ENCODE measurements around the gene TLR9.

The TLR9 gene

DNA sequence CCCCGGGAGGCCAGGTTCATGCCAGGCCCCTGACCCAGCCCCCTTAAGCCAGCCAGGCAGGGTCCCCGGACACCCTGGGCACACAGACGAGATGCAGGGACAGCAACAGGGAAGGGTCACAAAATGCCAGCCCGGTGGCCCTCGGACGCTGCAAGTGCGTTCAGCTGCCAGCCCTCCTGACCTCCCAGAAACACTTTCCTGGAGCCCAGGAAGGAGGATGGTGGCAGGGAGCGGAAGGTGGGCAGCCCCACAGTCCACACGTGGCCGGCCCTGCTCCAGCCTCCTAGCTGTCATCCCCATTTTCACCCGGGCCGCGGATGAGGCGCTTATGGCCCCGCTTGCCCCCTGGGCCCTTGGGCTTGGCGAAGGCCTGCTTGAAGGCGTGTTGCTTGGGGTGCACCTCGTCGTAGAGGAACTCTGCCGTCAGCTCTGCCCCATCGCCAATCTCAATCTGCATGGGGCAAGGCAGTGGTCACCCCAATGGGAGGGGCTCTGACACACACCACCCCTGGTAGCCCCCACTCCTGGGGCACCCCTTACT is 3.4 kb upstream of the TLR9 start:
- WGBS (ENCODE audit: insufficient coverage) = 95% methylated on average over 19 of the region's 21 CpGs
- Histone ChIP-seq H3K27ac (ENCODE audit: insufficient read depth in 1 of 2, low read depth in 1 of 2, low read length in 2 of 2, poor library complexity in 1 of 2, severe bottlenecking in 2 of 2) (no peak overlapping the region), H3K4me1 (ENCODE audit: control extremely low read depth in 1 of 4, control insufficient read depth in 4 of 4, insufficient read depth in 4 of 4, low read length in 3 of 4) (peaks cover 0 to 42% (median 36%) of the 10 kb centered on the region in 4 experiments), H3K4me3 (ENCODE audit: control insufficient read depth in 1 of 7, extremely low read depth in 1 of 7, insufficient read depth in 4 of 7, low read depth in 2 of 7, low read length in 6 of 7) (no peak overlapping the region), H3K9me3 (ENCODE audit: control extremely low read depth in 1 of 5, control insufficient read depth in 4 of 5, insufficient read depth in 2 of 5, low read depth in 1 of 5, low read length in 4 of 5) (no peaks in the 10 kb centered on the region), H3K27me3 (replicated peaks in 2 of 5; ENCODE audit: control insufficient read depth in 4 of 5, insufficient read depth in 5 of 5, low read length in 4 of 5) (no peaks in the 10 kb centered on the region), H3K36me3 (ENCODE audit: control insufficient read depth in 4 of 4, insufficient read depth in 4 of 4, low read length in 3 of 4) (peaks cover 4 to 60% (median 33%) of the 10 kb centered on the region in 4 experiments)
- ChIA-PET POLR2A (no interaction called here), CTCF (interaction anchor here (1.2 to 15.4 kb wide), 6 partner anchors 8 to 110 kb away, joined by 3 to 161 read pairs (median 38); partner anchors contain the start of genes TWF2 and WDR82)
- DNase-seq = no peak

- Histone ChIP-seq H3K9me3 (ENCODE audit: control extremely low read depth in 1 of 5, control insufficient read depth in 4 of 5, insufficient read depth in 2 of 5, low read depth in 1 of 5, low read length in 4 of 5) (no peaks in the 10 kb centered on the region), H3K4me3 (ENCODE audit: control insufficient read depth in 1 of 7, extremely low read depth in 1 of 7, insufficient read depth in 4 of 7, low read depth in 2 of 7, low read length in 6 of 7) (no peak overlapping the region), H3K27ac (ENCODE audit: insufficient read depth in 1 of 2, low read depth in 1 of 2, low read length in 2 of 2, poor library complexity in 1 of 2, severe bottlenecking in 2 of 2) (no peak overlapping the region), H3K4me1 (ENCODE audit: control extremely low read depth in 1 of 4, control insufficient read depth in 4 of 4, insufficient read depth in 4 of 4, low read length in 3 of 4) (peaks cover 0 to 44% (median 38%) of the 10 kb centered on the region in 4 experiments), H3K36me3 (ENCODE audit: control insufficient read depth in 4 of 4, insufficient read depth in 4 of 4, low read length in 3 of 4) (peaks cover 4 to 58% (median 32%) of the 10 kb centered on the region in 4 experiments), H3K27me3 (replicated peaks in 2 of 5; ENCODE audit: control insufficient read depth in 4 of 5, insufficient read depth in 5 of 5, low read length in 4 of 5) (no peaks in the 10 kb centered on the region)
- CTCF ChIA-PET = interaction anchor here (5.0 to 14.2 kb wide), 3 partner anchors 8 to 112 kb away, joined by 37 to 122 read pairs (median 85); no protein-coding TSS in a partner anchor
- DNase-seq = no peak
- POLR2A ChIA-PET = no interaction called here
- 94% methylated on average over 7 of the region's 10 CpGs for WGBS (ENCODE audit: insufficient coverage)
Observed at GRCh38 chr3:52228266-52228665, 2.8 kb upstream of the TLR9 start.

GRCh38 chr3:52227766-52228165 is 2.3 kb upstream of the TLR9 start:
- no peak for DNase-seq
- CTCF ChIA-PET = interaction anchor here (1.1 to 14.2 kb wide), 6 partner anchors 7 to 113 kb away, joined by 3 to 122 read pairs (median 35); partner anchors contain the start of genes GLYCTK and WDR82

GRCh38 chr3:52227117-52227516 is 1.7 kb upstream of the TLR9 start:
- Histone ChIP-seq H3K4me3 (ENCODE audit: control insufficient read depth in 1 of 7, extremely low read depth in 1 of 7, insufficient read depth in 4 of 7, low read depth in 2 of 7, low read length in 6 of 7) (no peak overlapping the region), H3K36me3 (ENCODE audit: control insufficient read depth in 4 of 4, insufficient read depth in 4 of 4, low read length in 3 of 4) (peaks cover 4 to 49% (median 29%) of the 10 kb centered on the region in 4 experiments), H3K4me1 (ENCODE audit: control extremely low read depth in 1 of 4, control insufficient read depth in 4 of 4, insufficient read depth in 4 of 4, low read length in 3 of 4) (peaks cover 0 to 46% (median 41%) of the 10 kb centered on the region in 4 experiments), H3K27me3 (replicated peaks in 2 of 5; ENCODE audit: control insufficient read depth in 4 of 5, insufficient read depth in 5 of 5, low read length in 4 of 5) (no peaks in the 10 kb centered on the region), H3K9me3 (ENCODE audit: control extremely low read depth in 1 of 5, control insufficient read depth in 4 of 5, insufficient read depth in 2 of 5, low read depth in 1 of 5, low read length in 4 of 5) (no peaks in the 10 kb centered on the region), H3K27ac (ENCODE audit: insufficient read depth in 1 of 2, low read depth in 1 of 2, low read length in 2 of 2, poor library complexity in 1 of 2, severe bottlenecking in 2 of 2) (no peak overlapping the region)
- CTCF ChIA-PET = interaction anchor here (1.1 to 14.2 kb wide), 5 partner anchors 9 to 113 kb away, joined by 3 to 122 read pairs (median 5); partner anchors contain the start of genes GLYCTK and WDR82
- WGBS (ENCODE audit: insufficient coverage) = 92% methylated on average over 4 of the region's 4 CpGs
- DNase-seq = no peak
- POLR2A ChIA-PET = no interaction called here

More at GRCh38 chr3:52227766-52228165, 2.3 kb upstream of the TLR9 start:
- H3K9me3 ChIP-seq (ENCODE audit: control extremely low read depth in 1 of 5, control insufficient read depth in 4 of 5, insufficient read depth in 2 of 5, low read depth in 1 of 5, low read length in 4 of 5) = no peaks in the 10 kb centered on the region
- WGBS (ENCODE audit: insufficient coverage) = 89% methylated on average over 3 of the region's 7 CpGs
- H3K4me3 ChIP-seq (ENCODE audit: control insufficient read depth in 1 of 7, extremely low read depth in 1 of 7, insufficient read depth in 4 of 7, low read depth in 2 of 7, low read length in 6 of 7) = no peak overlapping the region
- peaks cover 4 to 53% (median 31%) of the 10 kb centered on the region in 4 experiments for H3K36me3 ChIP-seq (ENCODE audit: control insufficient read depth in 4 of 4, insufficient read depth in 4 of 4, low read length in 3 of 4)
- peaks cover 0 to 46% (median 38%) of the 10 kb centered on the region in 4 experiments for H3K4me1 ChIP-seq (ENCODE audit: control extremely low read depth in 1 of 4, control insufficient read depth in 4 of 4, insufficient read depth in 4 of 4, low read length in 3 of 4)
- no peaks in the 10 kb centered on the region for H3K27me3 ChIP-seq (replicated peaks in 2 of 5; ENCODE audit: control insufficient read depth in 4 of 5, insufficient read depth in 5 of 5, low read length in 4 of 5)
- H3K27ac ChIP-seq (ENCODE audit: insufficient read depth in 1 of 2, low read depth in 1 of 2, low read length in 2 of 2, poor library complexity in 1 of 2, severe bottlenecking in 2 of 2) = no peak overlapping the region
- POLR2A ChIA-PET = no interaction called here

GRCh38 chr3:52226229-52226817 is 878 bp upstream of the TLR9 start:
- H3K4me3 ChIP-seq (ENCODE audit: control insufficient read depth in 1 of 7, extremely low read depth in 1 of 7, insufficient read depth in 4 of 7, low read depth in 2 of 7, low read length in 6 of 7) = peak overlapping the region in 2 of 7 experiments; percentile 4 to 19
- POLR2A ChIA-PET = interaction anchor here (1.0 to 1.7 kb wide), 2 partner anchors 10 to 52 kb away, joined by 4 to 6 read pairs; partner anchors contain the start of gene WDR82
- 88% methylated on average over 4 of the region's 5 CpGs for WGBS (ENCODE audit: insufficient coverage)
- no peak for DNase-seq
- CTCF ChIA-PET = interaction anchor here (0.9 to 14.2 kb wide), 6 partner anchors 9 to 114 kb away, joined by 3 to 122 read pairs (median 4); partner anchors contain the start of gene GLYCTK
- peaks cover 0 to 44% (median 39%) of the 10 kb centered on the region in 4 experiments for H3K4me1 ChIP-seq (ENCODE audit: control extremely low read depth in 1 of 4, control insufficient read depth in 4 of 4, insufficient read depth in 4 of 4, low read length in 3 of 4)
- no peaks in the 10 kb centered on the region for H3K9me3 ChIP-seq (ENCODE audit: control extremely low read depth in 1 of 5, control insufficient read depth in 4 of 5, insufficient read depth in 2 of 5, low read depth in 1 of 5, low read length in 4 of 5)
- no peaks in the 10 kb centered on the region for H3K27me3 ChIP-seq (replicated peaks in 2 of 5; ENCODE audit: control insufficient read depth in 4 of 5, insufficient read depth in 5 of 5, low read length in 4 of 5)
- peak overlapping the region in 1 of 2 experiments; percentile 31 for H3K27ac ChIP-seq (ENCODE audit: insufficient read depth in 1 of 2, low read depth in 1 of 2, low read length in 2 of 2, poor library complexity in 1 of 2, severe bottlenecking in 2 of 2)
- peaks cover 4 to 42% (median 26%) of the 10 kb centered on the region in 4 experiments for H3K36me3 ChIP-seq (ENCODE audit: control insufficient read depth in 4 of 4, insufficient read depth in 4 of 4, low read length in 3 of 4)

- POLR2A ChIA-PET = interaction anchor here (1.6 kb wide), 1 partner anchor 35 kb away, joined by 4 read pairs; no protein-coding TSS in a partner anchor
Observed at GRCh38 chr3:52223449-52224408, 1.7 kb downstream of the TLR9 start.

More at GRCh38 chr3:52223449-52224408, 1.7 kb downstream of the TLR9 start:
- no peaks in the 10 kb centered on the region for H3K27me3 ChIP-seq (replicated peaks in 2 of 5; ENCODE audit: control insufficient read depth in 4 of 5, insufficient read depth in 5 of 5, low read length in 4 of 5)
- CTCF ChIA-PET = interaction anchor here (1.0 to 14.2 kb wide), 8 partner anchors 7 to 117 kb away, joined by 3 to 122 read pairs (median 43); partner anchors contain the start of genes GLYCTK and TWF2
- DNase-seq = no peak
- 98% methylated on average over 24 of the region's 32 CpGs for WGBS (ENCODE audit: insufficient coverage)
- H3K27ac ChIP-seq (ENCODE audit: insufficient read depth in 1 of 2, low read depth in 1 of 2, low read length in 2 of 2, poor library complexity in 1 of 2, severe bottlenecking in 2 of 2) = no peak overlapping the region
- no peak overlapping the region for H3K4me3 ChIP-seq (ENCODE audit: control insufficient read depth in 1 of 7, extremely low read depth in 1 of 7, insufficient read depth in 4 of 7, low read depth in 2 of 7, low read length in 6 of 7)
- no peaks in the 10 kb centered on the region for H3K9me3 ChIP-seq (ENCODE audit: control extremely low read depth in 1 of 5, control insufficient read depth in 4 of 5, insufficient read depth in 2 of 5, low read depth in 1 of 5, low read length in 4 of 5)
- peaks cover 0 to 60% (median 47%) of the 10 kb centered on the region in 4 experiments for H3K4me1 ChIP-seq (ENCODE audit: control extremely low read depth in 1 of 4, control insufficient read depth in 4 of 4, insufficient read depth in 4 of 4, low read length in 3 of 4)
- peaks cover 0 to 16% (median 6%) of the 10 kb centered on the region in 4 experiments for H3K36me3 ChIP-seq (ENCODE audit: control insufficient read depth in 4 of 4, insufficient read depth in 4 of 4, low read length in 3 of 4)

Measured in common myeloid progenitor, CD34-positive (primary cell).